GM12878 (cell line): ENCODE data around the gene PPIL6. TPM values are rescaled to one million over a fixed set of nuclear protein-coding genes. Genes with fewer than 3 reads are reported as not detected.

Source experiments
- ATAC-seq: fragments of 200-7000 bp; cut with Tn5 transposase; 3 replicates; pipeline ENCODE4 v1.9.1; 2020; ENCODE audit warnings: mild to moderate bottlenecking, moderate library complexity
- BruUV-seq: library from RNA; stranded (reverse); fragments of 400-500 nt; replicated peaks from 2 replicates; lab custom pipeline; 2021; lab: Mats Ljungman, UMichigan
- CTCF ChIA-PET: fragments of 300-600 bp; sonication (Branson Sonifier 250); formaldehyde crosslinking; extraction: SDS; loops from one replicate; lab custom pipeline; 2021; ENCODE audit warnings: inconsistent platforms; lab: Yijun Ruan, JAX
- POLR2A ChIA-PET: fragments of 350-600 bp; formaldehyde crosslinking; extraction: SDS; loops from one replicate; lab custom pipeline; 2021; ENCODE audit warnings: inconsistent platforms; lab: Charles Lee
- RAD21 ChIA-PET: fragments of 300-600 bp; sonication (Branson Sonifier 250); formaldehyde crosslinking; loops from one replicate; lab custom pipeline; 2023; ENCODE audit warnings: antibody characterized with exemption; ENCODE audit not compliant: unreplicated experiment; lab: Charles Lee
- SMC1A ChIA-PET: fragments of 300-600 bp; sonication (Branson Sonifier 250); formaldehyde crosslinking; loops from one replicate; lab custom pipeline; 2023; ENCODE audit not compliant: unreplicated experiment, uncharacterized antibody; lab: Charles Lee
- DNase-seq: peaks from one replicate; pipeline ENCODE4 v3.0.0-alpha.2; 2011; ENCODE audit warnings: low read depth, low spot score
- FAIRE-seq: peaks from 3 replicates; lab custom pipeline; 2011; peaks lifted over from hg19 to GRCh38; lab: Jason Lieb, UNC
- H2AFZ ChIP-seq: 2 replicates; pipeline ENCODE4 v1.6.0; 2011; ENCODE audit warnings: low read depth, low read length, control low read depth; ENCODE audit not compliant: control insufficient read depth
- H3K27ac ChIP-seq: 2 replicates; pipeline ENCODE4 v1.5.1; 2011; ENCODE audit warnings: control low read depth; ENCODE audit not compliant: control insufficient read depth, insufficient read depth
- H3K27me3 ChIP-seq, 2 experiments: replicated peaks in 1 of 2; 2 replicates each; pipeline versions ENCODE4 v1.6.0 to v1.6.1; 2011; ENCODE audit warnings: low read length in 1 of 2; ENCODE audit not compliant: control insufficient read depth in 2 of 2, insufficient read depth in 2 of 2
- H3K36me3 ChIP-seq, 2 experiments: 2 replicates each; pipeline ENCODE4 v1.5.1; 2011; ENCODE audit warnings: low read length in 1 of 2; ENCODE audit not compliant: control insufficient read depth in 2 of 2, insufficient read depth in 2 of 2
- H3K4me1 ChIP-seq: 2 replicates; pipeline ENCODE4 v1.6.1; 2011; ENCODE audit warnings: mild to moderate bottlenecking, low read length, moderate library complexity, mixed read lengths; ENCODE audit not compliant: control insufficient read depth, insufficient read depth
- H3K4me2 ChIP-seq: 2 replicates; pipeline ENCODE4 v1.6.0; 2011; ENCODE audit warnings: control low read depth; ENCODE audit not compliant: control insufficient read depth, insufficient read depth
- H3K4me3 ChIP-seq: fragments of 200-600 bp; sonication (generic); 2 replicates; pipeline ENCODE4 v1.5.1; 2016
- H3K79me2 ChIP-seq: 2 replicates; pipeline ENCODE4 v1.6.0; 2011; ENCODE audit warnings: low read length; ENCODE audit not compliant: control insufficient read depth, insufficient read depth
- H3K9ac ChIP-seq: 2 replicates; pipeline ENCODE4 v1.8.0; 2011; ENCODE audit warnings: low read length, control low read depth, mixed read lengths; ENCODE audit not compliant: control insufficient read depth, insufficient read depth
- H3K9me3 ChIP-seq: replicated peaks from 3 replicates; pipeline ENCODE4 v1.5.1; 2011; ENCODE audit warnings: mild to moderate bottlenecking, low read length; ENCODE audit not compliant: control insufficient read depth, insufficient read depth
- H4K20me1 ChIP-seq: 2 replicates; pipeline ENCODE4 v1.6.0; 2011; ENCODE audit not compliant: control insufficient read depth, insufficient read depth
- CEBPB ChIP-seq, 2 experiments: fragments of 150-350 bp in 1 of 2; IDR thresholded peaks; 2 replicates each; pipeline ENCODE4 v1.6.1; 2012 to 2014; ENCODE audit warnings: low read depth in 2 of 2, low read length in 2 of 2, borderline replicate concordance in 1 of 2, inconsistent platforms in 1 of 2
- CHD1 ChIP-seq: IDR thresholded peaks from 2 replicates; pipeline ENCODE4 v1.6.1; 2012; ENCODE audit warnings: low read depth, low read length, improper control_type of control experiment
- EZH2 ChIP-seq: IDR thresholded peaks from 2 replicates; pipeline ENCODE4 v1.6.1; 2012; ENCODE audit warnings: low read depth, mild to moderate bottlenecking, control low read depth, inconsistent platforms, low read length, borderline replicate concordance; ENCODE audit not compliant: control insufficient read depth
- FOS ChIP-seq: IDR thresholded peaks from 3 replicates; pipeline ENCODE4 v1.6.1; 2011; ENCODE audit warnings: borderline replicate concordance; ENCODE audit not compliant: insufficient read length; ENCODE audit errors: extremely low read depth
- JUNB ChIP-seq: IDR thresholded peaks from 2 replicates; pipeline ENCODE4 v1.6.1; 2016; ENCODE audit warnings: antibody characterized with exemption, mild to moderate bottlenecking
- KDM1A ChIP-seq: fragments of 200-600 bp; sonication (generic); IDR thresholded peaks from 2 replicates; pipeline ENCODE4 v1.6.1; 2016; ENCODE audit warnings: borderline replicate concordance
- LARP7 ChIP-seq: fragments of 450-650 bp; IDR thresholded peaks from 2 replicates; pipeline ENCODE4 v1.6.1; 2017; ENCODE audit warnings: mild to moderate bottlenecking
- NFIC ChIP-seq: IDR thresholded peaks from 2 replicates; pipeline ENCODE4 v1.6.1; 2012; ENCODE audit warnings: low read depth, mild to moderate bottlenecking, inconsistent platforms, low read length, moderate library complexity
- NFYB ChIP-seq: IDR thresholded peaks from 2 replicates; pipeline ENCODE4 v1.6.1; 2011; ENCODE audit warnings: low read depth, mild to moderate bottlenecking, low read length, improper control_type of control experiment, moderate library complexity; ENCODE audit not compliant: insufficient read depth
- NR2F1 ChIP-seq: fragments of 450-650 bp; conservative IDR thresholded peaks from 2 replicates; pipeline ENCODE4 v1.6.1; 2017; ENCODE audit warnings: mild to moderate bottlenecking
- POLR2A ChIP-seq: IDR thresholded peaks from 2 replicates; pipeline ENCODE4 v1.6.1; 2011; ENCODE audit warnings: low read depth, mild to moderate bottlenecking, low read length
- POU2F2 ChIP-seq: IDR thresholded peaks from 3 replicates; pipeline ENCODE4 v1.6.1; 2011; ENCODE audit warnings: low read depth, mild to moderate bottlenecking, low read length, borderline replicate concordance
- RCOR1 ChIP-seq: conservative IDR thresholded peaks from 2 replicates; pipeline ENCODE4 v1.6.1; 2012; ENCODE audit warnings: low read depth, low read length, improper control_type of control experiment
- RELA ChIP-seq: fragments of 450-650 bp; IDR thresholded peaks from 2 replicates; pipeline ENCODE4 v1.8.0; 2014; ENCODE audit warnings: borderline replicate concordance; ENCODE audit not compliant: partially characterized antibody
- RUNX3 ChIP-seq: IDR thresholded peaks from 2 replicates; pipeline ENCODE4 v1.6.1; 2012; ENCODE audit warnings: low read length, inconsistent platforms
- SRF ChIP-seq, 2 experiments: IDR thresholded peaks; 2 replicates each; pipeline ENCODE4 v1.6.1; 2011; ENCODE audit warnings: low read depth in 2 of 2, low read length in 2 of 2, mild to moderate bottlenecking in 1 of 2, moderate library complexity in 1 of 2
- TCF12 ChIP-seq: IDR thresholded peaks from 2 replicates; pipeline ENCODE4 v1.6.1; 2011; ENCODE audit warnings: low read depth, mild to moderate bottlenecking, low read length
- TCF7 ChIP-seq: IDR thresholded peaks from 2 replicates; pipeline ENCODE4 v1.6.1; 2014; ENCODE audit warnings: antibody characterized with exemption, borderline replicate concordance
- WGBS: methylation state at CpG from one replicate; pipeline ENCODE4 v1.1.6; 2016; ENCODE audit warnings: low lambda C conversion rate; ENCODE audit not compliant: insufficient replicate concordance, insufficient coverage; ENCODE audit errors: missing lambda C conversion rate; 5-methylcytosine and 5-hydroxymethylcytosine counted together
- in situ Hi-C: fragments of 300-500 bp; cut with MboI; formaldehyde crosslinking; loops from 9 replicates; pipeline ENCODE4 v1.14.3; 2018; ENCODE audit warnings: mixed read lengths
- intact Hi-C: fragments of 100-400 bp; cut with micrococcal nuclease; formaldehyde crosslinking; loops from one replicate; pipeline ENCODE4 v1.14.2; 2022; ENCODE audit not compliant: unreplicated experiment
- polyA plus RNA-seq, 11 experiments: library from polyadenylated mRNA; depleted of rRNA in 4 of 11; unstranded in 6 of 11; stranded (reverse) in 5 of 11; fragments of >200 nt; fragmentation: Nextera tagmentation in 4 of 11; fragmentation: Illumina TruSeq in 1 of 11; extraction: Ambion mirVana in 4 of 11; extraction: Trizol in 1 of 11; gene quantifications; 1 replicate in 1 of 11; 2 replicates in 10 of 11; pipeline versions ENCODE4 v1.2.1 to v1.2.3, GENCODE V29; 2011 to 2016; ENCODE audit warnings: inconsistent platforms in 2 of 11, missing spikeins in 2 of 11, low read depth in 1 of 11
- total RNA-seq, 4 experiments: library from RNA; depleted of rRNA in 3 of 4; stranded (reverse); fragments of >200 nt in 3 of 4; fragmentation: Illumina TruSeq in 1 of 4; extraction: Trizol in 1 of 4; gene quantifications; 2 replicates each; pipeline versions ENCODE4 v1.2.1 to v1.2.3, GENCODE V29; 2013 to 2021
- TF ChIP-seq, protein P1 (sequence below): fragments of 450-650 bp; IDR thresholded peaks from 2 replicates; pipeline ENCODE4 v1.6.1; 2018; ENCODE audit warnings: mild to moderate bottlenecking, low read depth, moderate library complexity; ENCODE audit not compliant: partially characterized antibody

Gene PPIL6
- total and polyA plus RNA-seq, 10 of the 15 experiments (the other 5 are each of a cell fraction or from before 2014, with no cell fraction given), result 0.01 to 0.26 (median 0.12) TPM; not detected in 5

- ChIA-PET POLR2A (interaction anchor here (1.4 kb wide), 1 partner anchor 276 kb away, joined by 5 read pairs; the partner anchor contains the start of gene SESN1), SMC1A (interaction anchor here (0.6 to 5.0 kb wide), 11 partner anchors 9 to 1075 kb away, joined by 3 to 63 read pairs (median 4); partner anchors contain the start of gene CD164)
- DNase-seq (no peak), ATAC-seq (no peak)
- Histone ChIP-seq H3K9ac (no peak overlapping the region), H3K4me3 (no peak overlapping the region), H3K27ac (no peak overlapping the region)
- intact Hi-C loops, result loop anchor here (5.0 kb wide), 1 partner anchor 1413 kb away; the partner anchor contains the start of gene SEC63
- TF ChIP-seq RELA (no peak), FOS (no peak), TCF12 (no peak), EZH2 (no peak), POU2F2 (no peak), KDM1A (no peak), RUNX3 (no peak), SRF (IDR thresholded peaks at IDR 0.05; ENCODE audit: low read depth in 2 of 2, low read length in 2 of 2) (no peak), POLR2A (no peak), TCF7 (no peak), LARP7 (no peak), JUNB (no peak), NR2F1 (no peak), NFYB (no peak), RCOR1 (no peak), CEBPB (IDR thresholded peaks at IDR 0.05; ENCODE audit: borderline replicate concordance in 1 of 2, low read depth in 2 of 2, low read length in 2 of 2) (no peak), NFIC (no peak), CHD1 (no peak)
- TF ChIP-seq, protein P1, sequence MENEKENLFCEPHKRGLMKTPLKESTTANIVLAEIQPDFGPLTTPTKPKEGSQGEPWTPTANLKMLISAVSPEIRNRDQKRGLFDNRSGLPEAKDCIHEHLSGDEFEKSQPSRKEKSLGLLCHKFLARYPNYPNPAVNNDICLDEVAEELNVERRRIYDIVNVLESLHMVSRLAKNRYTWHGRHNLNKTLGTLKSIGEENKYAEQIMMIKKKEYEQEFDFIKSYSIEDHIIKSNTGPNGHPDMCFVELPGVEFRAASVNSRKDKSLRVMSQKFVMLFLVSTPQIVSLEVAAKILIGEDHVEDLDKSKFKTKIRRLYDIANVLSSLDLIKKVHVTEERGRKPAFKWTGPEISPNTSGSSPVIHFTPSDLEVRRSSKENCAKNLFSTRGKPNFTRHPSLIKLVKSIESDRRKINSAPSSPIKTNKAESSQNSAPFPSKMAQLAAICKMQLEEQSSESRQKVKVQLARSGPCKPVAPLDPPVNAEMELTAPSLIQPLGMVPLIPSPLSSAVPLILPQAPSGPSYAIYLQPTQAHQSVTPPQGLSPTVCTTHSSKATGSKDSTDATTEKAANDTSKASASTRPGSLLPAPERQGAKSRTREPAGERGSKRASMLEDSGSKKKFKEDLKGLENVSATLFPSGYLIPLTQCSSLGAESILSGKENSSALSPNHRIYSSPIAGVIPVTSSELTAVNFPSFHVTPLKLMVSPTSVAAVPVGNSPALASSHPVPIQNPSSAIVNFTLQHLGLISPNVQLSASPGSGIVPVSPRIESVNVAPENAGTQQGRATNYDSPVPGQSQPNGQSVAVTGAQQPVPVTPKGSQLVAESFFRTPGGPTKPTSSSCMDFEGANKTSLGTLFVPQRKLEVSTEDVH, result no peak
- TF ChIP-seq, all 136 proteins: peak for 0
- Histone ChIP-seq H3K4me2 (no peak overlapping the region), H3K4me1 (peaks cover 29% of the 10 kb centered on the region), H2AFZ (no peak overlapping the region), H3K27me3 (no peaks in the 10 kb centered on the region), H4K20me1 (no peaks in the 10 kb centered on the region), H3K79me2 (peaks cover 42% of the 10 kb centered on the region), H3K9me3 (peaks cover 2% of the 10 kb centered on the region; the same call in 2 of the 3 replicates), H3K36me3 (peaks cover 2 to 42% of the 10 kb centered on the region in 2 experiments)
- in situ Hi-C loops, result no loop called here
- FAIRE-seq, result no peak
- CTCF ChIA-PET, result interaction anchor here (0.5 to 1.6 kb wide), 6 partner anchors 9 to 830 kb away, joined by 3 to 6 read pairs (median 3); no protein-coding TSS in a partner anchor
- BruUV-seq, result no TSS peak
- RAD21 ChIA-PET, result interaction anchor here (0.8 to 1.5 kb wide), 3 partner anchors 11 to 276 kb away, joined by 3 to 5 read pairs (median 3); partner anchors contain the start of gene SESN1
- 47% methylated on average over 1 of the region's 1 CpG for WGBS
Measured at GRCh38 chr6:109370336-109370735, 70.1 kb downstream of the PPIL6 start.
